LNCaP clone FGC (cell line): Measurements from ENCODE around the gene TP73.

Experiments used
- DNase-seq: peaks from one replicate; pipeline ENCODE4 v3.0.0-alpha.2; 2011; ENCODE audit warnings: low read depth
- H3K4me3 ChIP-seq: 2 replicates; pipeline ENCODE4 v1.5.1; 2011; ENCODE audit warnings: mild to moderate bottlenecking, low read depth, low read length, control low read depth
- CTCF ChIP-seq: IDR thresholded peaks from 2 replicates; pipeline ENCODE4 v1.5.1; 2012; ENCODE audit warnings: mild to moderate bottlenecking; ENCODE audit not compliant: control insufficient read depth, insufficient read depth; ENCODE audit errors: extremely low read depth

Gene TP73

DNA sequence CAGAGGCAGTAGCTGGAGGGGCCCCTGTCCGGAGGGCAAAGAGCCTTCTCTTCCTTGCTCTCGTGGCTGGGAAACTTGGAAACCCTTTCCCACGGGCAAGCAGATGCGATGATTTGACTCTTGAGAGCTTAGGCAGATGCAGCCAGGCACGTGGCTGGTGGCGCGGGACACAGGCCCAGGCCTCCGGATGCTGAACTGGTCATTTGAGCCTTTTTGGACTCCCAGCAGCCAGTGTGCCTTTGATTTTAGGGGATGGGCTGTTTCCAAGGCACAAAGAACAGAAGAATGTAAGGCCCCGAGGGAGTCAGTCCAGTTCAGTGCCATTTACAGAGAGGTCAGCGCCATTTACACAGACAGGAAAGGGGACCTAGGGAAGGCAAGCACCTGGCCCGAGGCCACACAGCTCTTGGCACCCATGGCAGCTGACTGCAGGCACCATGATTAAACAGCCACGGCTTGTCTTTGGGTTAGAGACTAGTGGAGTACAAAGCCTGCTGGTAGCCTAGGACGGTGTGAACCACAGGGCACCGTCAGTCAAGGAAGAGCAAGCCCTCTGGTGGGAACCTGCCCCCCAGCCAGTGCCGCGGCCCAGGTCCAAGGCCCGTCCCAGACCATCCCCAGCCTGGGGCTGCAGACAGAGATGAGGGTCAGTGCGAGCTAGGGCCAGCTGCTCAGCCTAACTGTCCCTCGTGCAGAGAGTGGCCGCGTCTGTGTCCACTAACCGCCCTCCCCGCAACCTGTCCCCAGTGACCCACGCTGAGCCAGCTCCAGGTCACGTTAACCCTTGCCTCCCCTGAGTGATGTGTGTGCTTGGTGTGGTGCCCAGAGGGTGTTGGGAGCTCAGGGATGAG lies 79.5 kb downstream of the TP73 start:
- no peak for TF ChIP-seq CTCF
- no peak for DNase-seq
- no peak overlapping the region for H3K4me3 ChIP-seq

DNA sequence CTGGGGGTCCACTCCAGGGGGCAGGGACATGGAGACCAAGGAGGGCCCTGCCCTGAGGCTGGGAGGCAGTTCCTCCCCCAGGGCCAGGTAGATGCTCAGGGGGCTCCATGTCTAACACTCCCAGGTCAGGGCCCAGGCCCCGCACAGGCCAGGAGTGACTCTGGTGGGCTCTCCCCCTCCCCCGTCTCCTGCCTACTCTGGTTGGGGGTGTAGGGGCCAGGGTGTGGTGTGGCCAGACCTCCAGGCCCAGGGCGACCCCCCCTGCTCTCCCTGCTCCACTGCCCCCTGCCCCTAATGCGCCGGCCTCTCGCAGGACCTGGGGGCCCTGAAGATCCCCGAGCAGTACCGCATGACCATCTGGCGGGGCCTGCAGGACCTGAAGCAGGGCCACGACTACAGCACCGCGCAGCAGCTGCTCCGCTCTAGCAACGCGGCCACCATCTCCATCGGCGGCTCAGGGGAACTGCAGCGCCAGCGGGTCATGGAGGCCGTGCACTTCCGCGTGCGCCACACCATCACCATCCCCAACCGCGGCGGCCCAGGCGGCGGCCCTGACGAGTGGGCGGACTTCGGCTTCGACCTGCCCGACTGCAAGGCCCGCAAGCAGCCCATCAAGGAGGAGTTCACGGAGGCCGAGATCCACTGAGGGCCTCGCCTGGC lies 80.2 kb downstream of the TP73 start:
- no peak for TF ChIP-seq CTCF
- DNase-seq: no peak
- H3K4me3 ChIP-seq: no peak overlapping the region

DNA sequence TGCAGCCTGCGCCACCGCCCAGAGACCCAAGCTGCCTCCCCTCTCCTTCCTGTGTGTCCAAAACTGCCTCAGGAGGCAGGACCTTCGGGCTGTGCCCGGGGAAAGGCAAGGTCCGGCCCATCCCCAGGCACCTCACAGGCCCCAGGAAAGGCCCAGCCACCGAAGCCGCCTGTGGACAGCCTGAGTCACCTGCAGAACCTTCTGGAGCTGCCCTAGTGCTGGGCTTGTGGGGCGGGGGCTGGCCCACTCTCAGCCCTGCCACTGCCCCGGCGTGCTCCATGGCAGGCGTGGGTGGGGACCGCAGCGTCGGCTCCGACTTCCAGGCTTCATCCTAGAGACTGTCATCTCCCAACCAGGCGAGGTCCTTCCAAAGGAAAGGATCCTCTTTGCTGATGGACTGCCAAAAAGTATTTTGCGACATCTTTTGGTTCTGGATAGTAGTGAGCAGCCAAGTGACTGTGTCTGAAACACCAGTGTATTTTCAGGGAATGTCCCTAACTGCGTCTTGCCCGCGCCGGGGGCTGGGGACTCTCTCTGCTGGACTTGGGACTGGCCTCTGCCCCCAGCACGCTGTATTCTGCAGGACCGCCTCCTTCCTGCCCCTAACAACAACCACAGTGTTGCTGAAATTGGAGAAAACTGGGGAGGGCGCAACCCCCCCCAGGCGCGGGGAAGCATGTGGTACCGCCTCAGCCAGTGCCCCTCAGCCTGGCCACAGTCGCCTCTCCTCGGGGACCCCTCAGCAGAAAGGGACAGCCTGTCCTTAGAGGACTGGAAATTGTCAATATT lies 81.0 kb downstream of the TP73 start:
- DNase-seq: no peak
- TF ChIP-seq CTCF: no peak
- no peak overlapping the region for H3K4me3 ChIP-seq

- TF ChIP-seq CTCF: no peak
- no peak for DNase-seq
- no peak overlapping the region for H3K4me3 ChIP-seq
Observed at GRCh38 chr1:3733883-3734589, 81.7 kb downstream of the TP73 start.

- no peak for DNase-seq
- H3K4me3 ChIP-seq: no peak overlapping the region
- TF ChIP-seq CTCF: no peak
Observed at GRCh38 chr1:3734602-3735001, 82.3 kb downstream of the TP73 start.

GRCh38 chr1:3735027-3735681 lies 82.8 kb downstream of the TP73 start:
- H3K4me3 ChIP-seq: no peak overlapping the region
- TF ChIP-seq CTCF: no peak
- no peak for DNase-seq
